ENCODE data around the gene CHRNE. TPM values are rescaled to one million over a fixed set of nuclear protein-coding genes. Genes with fewer than 3 reads are reported as not detected.

Gene CHRNE
- polyA plus RNA-seq, 3 donors: 1.4 to 2.8 (median 1.8) TPM

Other genes starting within 250 kb of the CHRNE start
- gene PELP1, start 199.0 kb downstream of the CHRNE start, polyA plus RNA-seq (ENCODE audit: insufficient read length in 3 of 3): 10 to 100 TPM; 45.7 to 56.2 (median 50.0) TPM
- gene ARRB2, start 192.5 kb downstream of the CHRNE start, polyA plus RNA-seq (ENCODE audit: insufficient read length in 3 of 3): 10 to 100 TPM; 29.8 to 39.0 (median 35.1) TPM
- gene MED11, start 171.7 kb downstream of the CHRNE start, polyA plus RNA-seq (ENCODE audit: insufficient read length in 3 of 3): 10 to 100 TPM; 24.9 to 29.4 (median 26.9) TPM
- 1 to 10 TPM in 1 of 3 donors, under 1 TPM in 2; 0.46 to 1.7 (median 0.50) TPM for gene ZMYND15, start 163.3 kb downstream of the CHRNE start, polyA plus RNA-seq (ENCODE audit: insufficient read length in 3 of 3)
- 10 to 100 TPM; 10.1 to 23.2 (median 10.8) TPM for gene CXCL16, start 163.2 kb downstream of the CHRNE start, polyA plus RNA-seq (ENCODE audit: insufficient read length in 3 of 3)
- gene TM4SF5, start 131.2 kb downstream of the CHRNE start, polyA plus RNA-seq (ENCODE audit: insufficient read length in 3 of 3): 1 to 10 TPM; 1.8 to 3.1 (median 2.8) TPM
- gene VMO1, start 116.7 kb downstream of the CHRNE start, polyA plus RNA-seq (ENCODE audit: insufficient read length in 3 of 3): 1 to 10 TPM in 1 of 3 donors, under 1 TPM in 2; 0.78 to 1.7 (median 0.96) TPM
- gene GLTPD2, start 114.1 kb downstream of the CHRNE start, polyA plus RNA-seq (ENCODE audit: insufficient read length in 3 of 3): 10 to 100 TPM in 2 of 3 donors, 1 to 10 TPM in 1; 6.7 to 11.3 (median 10.5) TPM
- 100 to 1,000 TPM; 123 to 139 (median 126) TPM for gene PSMB6, start 106.9 kb downstream of the CHRNE start, polyA plus RNA-seq (ENCODE audit: insufficient read length in 3 of 3)
- gene PLD2, start 95.9 kb downstream of the CHRNE start, polyA plus RNA-seq (ENCODE audit: insufficient read length in 3 of 3): 10 to 100 TPM; 34.3 to 51.2 (median 38.1) TPM
- gene MINK1, start 69.8 kb downstream of the CHRNE start, polyA plus RNA-seq (ENCODE audit: insufficient read length in 3 of 3): 10 to 100 TPM; 59.4 to 70.7 (median 66.3) TPM
- gene C17orf107, start 3.6 kb downstream of the CHRNE start, polyA plus RNA-seq (ENCODE audit: insufficient read length in 3 of 3): 1 to 10 TPM; 1.5 to 3.0 (median 1.8) TPM
- gene GP1BA, start 29.2 kb upstream of the CHRNE start, polyA plus RNA-seq (ENCODE audit: insufficient read length in 3 of 3): 1 to 10 TPM; 1.9 to 2.2 (median 2.0) TPM
- 10 to 100 TPM; 62.9 to 81.6 (median 76.1) TPM for gene SLC25A11, start 36.9 kb upstream of the CHRNE start, polyA plus RNA-seq (ENCODE audit: insufficient read length in 3 of 3)
- 100 to 1,000 TPM; 125 to 146 (median 134) TPM for gene RNF167, start 37.2 kb upstream of the CHRNE start, polyA plus RNA-seq (ENCODE audit: insufficient read length in 3 of 3)
- gene PFN1, start 45.4 kb upstream of the CHRNE start, polyA plus RNA-seq (ENCODE audit: insufficient read length in 3 of 3): 100 to 1,000 TPM; 350 to 480 (median 397) TPM
- 10 to 100 TPM; 20.3 to 36.4 (median 29.5) TPM for gene ENO3, start 48.0 kb upstream of the CHRNE start, polyA plus RNA-seq (ENCODE audit: insufficient read length in 3 of 3)
- gene SPAG7, start 64.7 kb upstream of the CHRNE start, polyA plus RNA-seq (ENCODE audit: insufficient read length in 3 of 3): 100 to 1,000 TPM in 1 of 3 donors, 10 to 100 TPM in 2; 86.7 to 105 (median 92.6) TPM
- gene CAMTA2, start 84.6 kb upstream of the CHRNE start, polyA plus RNA-seq (ENCODE audit: insufficient read length in 3 of 3): 10 to 100 TPM; 23.9 to 35.5 (median 24.3) TPM
- 1 to 10 TPM; 7.2 to 8.0 (median 7.2) TPM for gene INCA1, start 94.4 kb upstream of the CHRNE start, polyA plus RNA-seq (ENCODE audit: insufficient read length in 3 of 3)
- gene KIF1C, start 94.9 kb upstream of the CHRNE start, polyA plus RNA-seq (ENCODE audit: insufficient read length in 3 of 3): 10 to 100 TPM; 76.8 to 97.2 (median 87.3) TPM
- gene SLC52A1, start 132.3 kb upstream of the CHRNE start, polyA plus RNA-seq (ENCODE audit: insufficient read length in 3 of 3): under 1 TPM; 0.16 to 0.47 (median 0.16) TPM
- gene ZFP3, start 175.4 kb upstream of the CHRNE start, polyA plus RNA-seq (ENCODE audit: insufficient read length in 3 of 3): 10 to 100 TPM; 13.9 to 16.7 (median 14.9) TPM
- 10 to 100 TPM; 22.6 to 50.4 (median 23.8) TPM for gene ZNF232, start 208.8 kb upstream of the CHRNE start, polyA plus RNA-seq (ENCODE audit: insufficient read length in 3 of 3)
- gene USP6, start 212.9 kb upstream of the CHRNE start, polyA plus RNA-seq (ENCODE audit: insufficient read length in 3 of 3): 10 to 100 TPM in 1 of 3 donors, 1 to 10 TPM in 2; 2.9 to 10.4 (median 7.7) TPM